Cardiac fibroblast (primary cell): ENCODE measurements around the gene SIVA1.

Experiments used
- DNase-seq, 2 donors: peaks; one replicate each; pipeline versions ENCODE4 v3.0.0 to v3.0.0-alpha.2; 2010; ENCODE audit warnings: low read depth in 2 of 2
- H3K4me3 ChIP-seq, 2 donors: replicated peaks in 1 of 2; 1 replicate in 1 of 2; 2 replicates in 1 of 2; pipeline ENCODE4 v1.5.1; 2011; ENCODE audit warnings: low read depth in 2 of 2, low read length in 2 of 2, mild to moderate bottlenecking in 2 of 2, moderate library complexity in 1 of 2
- TF ChIP-seq, protein P1 (sequence below): IDR thresholded peaks from one replicate; pipeline ENCODE4 v1.5.1; 2011; ENCODE audit warnings: low read depth, mild to moderate bottlenecking, low read length, inconsistent platforms

Gene SIVA1, protein sequence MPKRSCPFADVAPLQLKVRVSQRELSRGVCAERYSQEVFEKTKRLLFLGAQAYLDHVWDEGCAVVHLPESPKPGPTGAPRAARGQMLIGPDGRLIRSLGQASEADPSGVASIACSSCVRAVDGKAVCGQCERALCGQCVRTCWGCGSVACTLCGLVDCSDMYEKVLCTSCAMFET

DNA sequence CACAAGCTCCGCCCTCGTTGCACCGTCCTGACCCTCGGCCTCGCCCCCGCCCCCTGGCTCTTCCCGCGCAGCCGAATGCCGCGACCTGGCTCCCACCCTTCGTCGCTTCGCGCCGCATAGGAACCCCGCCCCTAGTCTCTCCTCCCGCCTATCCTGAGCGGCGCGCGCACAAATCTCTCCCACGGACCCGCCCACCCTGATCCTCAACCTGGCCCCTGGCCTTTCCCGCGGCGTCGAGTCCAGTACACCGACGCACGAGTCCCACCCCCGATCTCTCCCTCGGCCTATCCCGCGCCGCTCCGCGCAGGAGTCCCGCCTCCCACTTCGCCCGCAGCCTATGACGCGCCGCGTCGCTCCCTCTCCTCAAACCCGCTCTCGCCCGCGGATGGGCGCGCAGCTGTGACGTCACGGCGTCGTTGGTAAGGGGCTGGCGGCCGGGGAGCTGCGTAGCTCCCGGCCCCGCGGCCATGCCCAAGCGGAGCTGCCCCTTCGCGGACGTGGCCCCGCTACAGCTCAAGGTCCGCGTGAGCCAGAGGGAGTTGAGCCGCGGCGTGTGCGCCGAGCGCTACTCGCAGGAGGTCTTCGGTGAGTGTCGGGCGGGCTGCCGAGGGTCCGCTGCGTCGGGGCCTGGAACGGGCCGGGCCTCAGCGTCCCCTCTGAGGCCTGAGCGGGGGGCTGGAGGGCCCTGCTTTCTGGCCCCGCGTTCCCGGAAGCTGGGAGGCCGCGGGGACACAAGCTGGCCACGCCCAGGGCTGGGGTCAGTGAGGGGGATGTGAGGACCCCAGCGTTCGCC is at the start of gene SIVA1:
Gene SIVA1 (plus strand): TSS at position 413 of the 793 bp plus-strand sequence. CDS start 55 bp downstream, at position 468.
- peak within 1 kb of the TSS; percentile 98 to 99 for H3K4me3 ChIP-seq
- TF ChIP-seq, protein P1, sequence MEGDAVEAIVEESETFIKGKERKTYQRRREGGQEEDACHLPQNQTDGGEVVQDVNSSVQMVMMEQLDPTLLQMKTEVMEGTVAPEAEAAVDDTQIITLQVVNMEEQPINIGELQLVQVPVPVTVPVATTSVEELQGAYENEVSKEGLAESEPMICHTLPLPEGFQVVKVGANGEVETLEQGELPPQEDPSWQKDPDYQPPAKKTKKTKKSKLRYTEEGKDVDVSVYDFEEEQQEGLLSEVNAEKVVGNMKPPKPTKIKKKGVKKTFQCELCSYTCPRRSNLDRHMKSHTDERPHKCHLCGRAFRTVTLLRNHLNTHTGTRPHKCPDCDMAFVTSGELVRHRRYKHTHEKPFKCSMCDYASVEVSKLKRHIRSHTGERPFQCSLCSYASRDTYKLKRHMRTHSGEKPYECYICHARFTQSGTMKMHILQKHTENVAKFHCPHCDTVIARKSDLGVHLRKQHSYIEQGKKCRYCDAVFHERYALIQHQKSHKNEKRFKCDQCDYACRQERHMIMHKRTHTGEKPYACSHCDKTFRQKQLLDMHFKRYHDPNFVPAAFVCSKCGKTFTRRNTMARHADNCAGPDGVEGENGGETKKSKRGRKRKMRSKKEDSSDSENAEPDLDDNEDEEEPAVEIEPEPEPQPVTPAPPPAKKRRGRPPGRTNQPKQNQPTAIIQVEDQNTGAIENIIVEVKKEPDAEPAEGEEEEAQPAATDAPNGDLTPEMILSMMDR = no peak
- DNase-seq = peak; percentile 99 to 100

DNA sequence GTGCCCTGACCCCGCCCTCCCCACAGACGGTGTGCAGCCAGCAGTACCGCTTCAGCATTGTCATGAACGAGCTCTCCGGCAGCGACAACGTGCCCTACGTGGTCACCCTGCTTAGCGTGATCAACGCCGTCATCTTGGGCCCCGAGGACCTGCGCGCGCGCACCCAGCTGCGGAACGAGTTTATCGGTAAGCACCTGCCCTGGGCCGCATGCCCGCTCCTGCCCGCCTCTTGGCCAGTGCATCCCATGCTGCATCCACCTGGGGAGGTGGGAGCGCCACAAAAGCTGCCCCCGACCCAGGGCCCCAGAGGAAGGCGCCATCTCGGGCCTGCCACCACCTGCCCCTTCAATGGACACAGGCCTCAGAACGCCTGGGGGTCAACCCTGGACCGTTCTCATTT is 49.7 kb upstream of the SIVA1 start:
- no peak overlapping the region for H3K4me3 ChIP-seq
- TF ChIP-seq, protein P1 = no peak
- no peak for DNase-seq

DNA sequence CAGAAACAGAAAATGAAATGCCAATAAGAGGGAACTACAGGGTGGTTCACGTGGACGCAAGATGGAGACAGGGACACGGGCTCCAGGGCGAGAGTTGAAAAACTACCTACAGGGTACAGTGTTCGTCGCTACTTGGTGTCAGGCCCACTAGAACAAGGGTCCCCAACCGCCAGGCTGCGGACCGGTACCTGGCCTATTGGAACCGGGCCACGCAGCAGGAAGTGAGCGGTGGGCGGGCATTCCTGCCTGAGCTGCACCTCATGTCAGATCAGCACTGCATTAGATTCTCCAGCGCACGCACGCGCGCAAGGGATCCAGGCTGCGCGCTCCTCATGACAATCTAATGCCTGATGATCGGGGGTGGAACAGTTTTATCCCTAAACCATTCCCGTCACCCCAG is 48.7 kb upstream of the SIVA1 start:
- no peak for DNase-seq
- TF ChIP-seq, protein P1 = no peak
- no peak overlapping the region for H3K4me3 ChIP-seq

DNA sequence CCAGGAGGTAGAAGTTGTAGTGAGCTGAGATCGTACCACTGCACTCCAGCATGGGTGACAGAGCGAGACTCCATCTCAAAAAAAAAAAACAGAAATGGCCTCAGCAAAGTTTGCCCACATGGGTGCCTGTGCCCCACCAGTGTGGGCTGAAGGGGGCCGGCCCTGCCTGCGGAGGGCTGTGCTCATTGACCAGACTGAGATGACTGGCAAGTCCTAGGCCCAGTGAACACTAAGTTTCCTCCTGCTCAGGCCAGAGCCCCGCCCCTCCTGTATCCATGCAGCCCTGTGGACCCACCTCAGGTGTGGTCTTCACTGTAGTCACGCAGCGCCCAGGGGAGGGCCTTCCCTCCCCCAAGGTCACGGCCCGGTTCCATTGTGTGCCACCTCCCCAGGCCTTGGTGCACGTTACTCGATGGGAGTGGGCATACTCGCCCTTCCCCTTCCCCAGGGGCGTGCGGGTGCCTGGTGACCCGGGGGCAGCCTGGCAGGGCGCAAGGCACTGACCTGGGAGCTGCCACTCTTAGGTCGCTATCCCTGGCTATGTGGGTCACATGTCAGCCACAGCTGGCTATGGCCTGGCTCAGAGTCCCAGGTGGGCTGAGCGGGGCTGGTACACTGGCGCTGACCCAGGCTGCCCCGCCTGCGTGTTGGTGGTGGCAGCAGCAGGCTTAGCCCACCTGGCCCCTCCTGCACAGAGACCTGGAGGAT is 47.5 kb upstream of the SIVA1 start:
- TF ChIP-seq, protein P1 = no peak
- no peak for DNase-seq
- no peak overlapping the region for H3K4me3 ChIP-seq

DNA sequence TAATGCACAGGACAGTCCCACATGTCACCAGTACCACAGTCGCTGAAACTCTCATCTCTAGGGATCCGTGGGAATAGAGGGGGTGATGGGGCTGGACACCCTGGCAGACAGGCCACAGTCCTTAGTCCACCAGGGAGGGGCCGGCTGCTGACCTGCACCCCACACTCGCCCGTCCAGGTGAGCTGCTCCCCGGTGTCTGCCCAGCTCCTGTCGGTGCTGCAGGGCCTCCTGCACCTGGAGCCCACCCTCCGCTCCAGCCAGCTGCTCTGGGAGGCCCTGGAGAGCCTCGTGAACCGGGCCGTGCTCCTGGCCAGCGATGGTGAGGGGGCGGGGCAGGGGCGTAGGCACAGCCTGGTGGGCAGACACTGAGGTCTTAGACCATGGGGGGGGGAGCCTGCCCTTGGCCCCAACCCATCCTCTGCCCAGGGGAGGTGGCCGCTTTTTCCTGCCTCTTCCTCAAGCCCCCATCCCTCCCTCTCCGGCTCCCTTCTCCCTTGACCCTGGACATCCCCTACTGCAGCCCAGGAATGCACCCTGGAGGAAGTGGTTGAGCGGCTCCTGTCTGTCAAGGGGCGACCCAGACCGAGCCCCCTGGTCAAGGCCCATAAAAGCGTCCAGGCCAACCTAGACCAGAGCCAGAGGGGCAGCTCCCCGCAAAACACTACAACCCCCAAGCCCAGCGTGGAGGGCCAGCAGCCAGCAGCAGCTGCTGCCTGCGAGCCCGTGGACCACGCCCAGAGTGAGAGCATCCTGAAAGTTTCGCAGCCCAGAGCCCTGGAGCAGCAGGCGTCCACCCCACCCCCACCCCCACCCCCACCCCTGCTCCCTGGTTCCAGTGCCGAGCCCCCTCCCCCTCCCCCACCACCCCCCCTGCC is 46.0 kb upstream of the SIVA1 start:
- TF ChIP-seq, protein P1 = no peak
- no peak overlapping the region for H3K4me3 ChIP-seq
- no peak for DNase-seq
